Testis (tissue), 2 donors: ENCODE results near the gene FUT9.

Experiments used
- POLR2A ChIP-seq: fragments of 450-650 bp; IDR thresholded peaks from one replicate; pipeline ENCODE4 v1.6.1; 2017; ENCODE audit warnings: antibody characterized with exemption, mild to moderate bottlenecking, moderate library complexity
- TF ChIP-seq, protein P1 (sequence below), 3 experiments: fragments of 450-650 bp in 2 of 3; fragments of 200-600 bp in 1 of 3; sonication (generic) in 1 of 3; IDR thresholded peaks; one replicate each; pipeline ENCODE4 v1.5.1; 2016 to 2019; ENCODE audit warnings: antibody characterized with exemption in 3 of 3, mild to moderate bottlenecking in 2 of 3, moderate library complexity in 1 of 3

DNA sequence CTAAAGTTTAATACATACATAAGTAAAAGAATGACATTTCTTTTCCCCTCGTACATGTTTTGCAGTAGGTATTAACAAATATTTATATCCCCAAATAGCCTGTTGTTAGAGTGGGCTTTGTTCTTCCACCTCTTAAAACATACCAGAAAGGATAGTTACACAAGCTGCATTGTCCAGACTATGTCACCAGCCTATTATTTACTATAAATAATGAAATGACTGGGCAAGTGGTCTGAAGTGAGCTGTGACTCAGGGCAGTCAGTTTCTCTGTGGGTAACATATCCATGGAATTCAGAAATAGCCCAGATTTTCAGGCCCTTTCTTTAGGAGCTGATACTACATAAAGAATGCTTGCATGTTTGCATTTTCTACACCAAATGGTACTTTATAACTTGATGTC, 60.1 kb downstream of the FUT9 start:
- TF ChIP-seq, protein P1, sequence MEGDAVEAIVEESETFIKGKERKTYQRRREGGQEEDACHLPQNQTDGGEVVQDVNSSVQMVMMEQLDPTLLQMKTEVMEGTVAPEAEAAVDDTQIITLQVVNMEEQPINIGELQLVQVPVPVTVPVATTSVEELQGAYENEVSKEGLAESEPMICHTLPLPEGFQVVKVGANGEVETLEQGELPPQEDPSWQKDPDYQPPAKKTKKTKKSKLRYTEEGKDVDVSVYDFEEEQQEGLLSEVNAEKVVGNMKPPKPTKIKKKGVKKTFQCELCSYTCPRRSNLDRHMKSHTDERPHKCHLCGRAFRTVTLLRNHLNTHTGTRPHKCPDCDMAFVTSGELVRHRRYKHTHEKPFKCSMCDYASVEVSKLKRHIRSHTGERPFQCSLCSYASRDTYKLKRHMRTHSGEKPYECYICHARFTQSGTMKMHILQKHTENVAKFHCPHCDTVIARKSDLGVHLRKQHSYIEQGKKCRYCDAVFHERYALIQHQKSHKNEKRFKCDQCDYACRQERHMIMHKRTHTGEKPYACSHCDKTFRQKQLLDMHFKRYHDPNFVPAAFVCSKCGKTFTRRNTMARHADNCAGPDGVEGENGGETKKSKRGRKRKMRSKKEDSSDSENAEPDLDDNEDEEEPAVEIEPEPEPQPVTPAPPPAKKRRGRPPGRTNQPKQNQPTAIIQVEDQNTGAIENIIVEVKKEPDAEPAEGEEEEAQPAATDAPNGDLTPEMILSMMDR (IDR thresholded peaks at IDR 0.05) = no peak
- TF ChIP-seq POLR2A = no peak
